ENCODE measurements around the gene TMEM181. TPM values are rescaled to one million over a fixed set of nuclear protein-coding genes. Genes with fewer than 3 reads are reported as not detected.

Gene TMEM181
- polyA plus RNA-seq, 1 donor, result 38.5 TPM

DNA sequence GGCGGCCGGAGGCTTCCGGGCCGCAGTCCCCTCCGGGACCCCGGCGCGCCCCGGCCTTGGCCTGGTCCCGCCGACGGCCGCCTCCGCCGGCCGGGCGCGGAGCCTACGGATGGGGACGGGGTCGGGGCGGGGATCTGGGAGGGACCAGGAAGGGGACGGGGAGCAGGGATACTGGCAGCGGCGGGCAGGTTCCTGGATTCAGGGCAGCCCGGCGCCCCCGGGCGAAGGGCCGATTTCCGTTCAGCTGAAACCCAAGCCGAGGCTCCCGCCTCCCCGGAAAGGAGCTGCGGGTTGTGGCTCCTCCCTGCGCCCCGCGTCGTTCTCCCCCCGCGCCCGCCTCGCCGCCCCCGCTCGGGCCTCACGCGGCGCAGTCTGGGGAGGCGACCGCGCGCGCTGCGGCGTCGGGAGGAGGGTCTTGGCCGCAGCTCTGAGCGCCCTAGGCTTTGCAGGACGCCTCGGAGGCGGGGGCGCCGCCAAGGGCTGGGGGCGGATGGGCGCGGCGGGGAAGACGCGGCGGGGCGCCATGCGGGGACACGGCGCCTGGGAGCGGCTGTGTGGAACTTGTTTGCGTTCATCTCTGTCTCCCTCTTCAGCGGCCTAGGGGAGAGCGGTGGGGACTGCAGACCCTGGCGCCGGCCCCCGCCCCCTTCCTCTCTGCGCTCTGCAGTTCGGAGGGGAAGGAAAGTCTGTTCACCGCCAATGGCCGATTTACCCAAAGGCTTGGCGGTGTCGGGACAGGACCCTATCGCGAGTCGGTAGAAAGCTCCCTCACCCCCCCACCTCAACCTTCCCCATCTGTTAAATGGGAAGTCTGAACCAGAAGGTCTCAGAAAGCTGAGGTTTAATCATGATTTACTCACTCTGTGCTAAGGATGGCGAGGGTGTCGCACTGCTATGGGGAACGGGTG lies 22.7 kb upstream of the TMEM181 start:
- Histone ChIP-seq H3K9me3 (ENCODE audit: control insufficient read depth, low read depth, low read length) (no peaks in the 10 kb centered on the region), H3K27me3 (ENCODE audit: control insufficient read depth, insufficient read depth, low read length) (peaks cover 20% of the 10 kb centered on the region), H3K27ac (ENCODE audit: low read length) (no peak overlapping the region), H3K4me1 (ENCODE audit: control insufficient read depth, insufficient read depth, low read length) (no peaks in the 10 kb centered on the region), H3K4me3 (ENCODE audit: low read length) (peak overlapping the region; percentile 50), H3K36me3 (ENCODE audit: control insufficient read depth, insufficient read depth, low read length) (no peaks in the 10 kb centered on the region)
- peak; percentile 15 to 49 for DNase-seq
- WGBS (ENCODE audit: insufficient coverage, low lambda C conversion rate), result no CpG with 5 or more reads among the region's 94 CpGs

DNA sequence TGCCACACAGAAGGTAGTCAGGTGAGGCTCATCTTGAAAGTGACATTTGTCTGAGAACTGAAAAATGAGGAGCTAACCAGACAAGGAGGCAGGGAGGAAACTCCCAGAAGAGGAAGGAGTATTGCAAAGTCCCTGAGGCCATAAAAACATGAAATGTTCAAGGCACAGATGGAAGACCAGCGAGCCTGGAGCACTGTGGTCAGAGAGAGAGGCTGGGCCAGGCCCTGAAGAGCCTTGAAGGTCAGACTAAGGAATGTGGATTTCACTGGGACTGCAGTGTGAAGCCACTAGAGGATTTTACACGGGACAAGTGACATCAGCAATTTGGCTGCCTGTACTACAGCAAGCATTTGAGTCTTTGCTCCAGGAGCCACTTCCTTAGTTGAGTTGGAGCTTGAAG lies 21.1 kb upstream of the TMEM181 start:
- no peak for DNase-seq
- H3K4me1 ChIP-seq (ENCODE audit: control insufficient read depth, insufficient read depth, low read length), result no peaks in the 10 kb centered on the region
- peaks cover 20% of the 10 kb centered on the region for H3K27me3 ChIP-seq (ENCODE audit: control insufficient read depth, insufficient read depth, low read length)
- H3K36me3 ChIP-seq (ENCODE audit: control insufficient read depth, insufficient read depth, low read length), result no peaks in the 10 kb centered on the region
- WGBS (ENCODE audit: insufficient coverage, low lambda C conversion rate), result no CpG with 5 or more reads among the region's 2 CpGs
- H3K27ac ChIP-seq (ENCODE audit: low read length), result no peak overlapping the region
- no peak overlapping the region for H3K4me3 ChIP-seq (ENCODE audit: low read length)
- no peaks in the 10 kb centered on the region for H3K9me3 ChIP-seq (ENCODE audit: control insufficient read depth, low read depth, low read length)

DNA sequence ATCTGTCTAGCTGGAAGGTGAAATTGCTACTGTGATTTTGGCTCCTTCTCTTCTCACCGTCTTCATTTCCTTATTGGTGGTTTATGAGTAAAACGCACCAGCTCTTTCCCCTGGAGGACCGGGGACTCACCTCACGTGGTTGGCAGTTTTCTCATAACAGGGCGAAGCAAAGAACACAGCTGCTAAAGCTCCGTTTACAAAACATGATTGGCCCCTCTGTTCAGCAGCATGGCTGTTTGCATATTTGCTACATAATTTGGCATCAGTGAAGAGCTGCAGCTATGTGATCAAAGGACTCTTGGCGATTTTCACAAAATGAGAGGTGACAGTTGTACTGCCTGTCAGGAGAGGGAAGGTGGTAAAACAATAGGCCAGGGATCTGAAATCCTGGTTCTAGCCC lies 20.5 kb upstream of the TMEM181 start:
- Histone ChIP-seq H3K9me3 (ENCODE audit: control insufficient read depth, low read depth, low read length) (no peaks in the 10 kb centered on the region), H3K27me3 (ENCODE audit: control insufficient read depth, insufficient read depth, low read length) (peaks cover 20% of the 10 kb centered on the region), H3K36me3 (ENCODE audit: control insufficient read depth, insufficient read depth, low read length) (no peaks in the 10 kb centered on the region), H3K4me3 (ENCODE audit: low read length) (no peak overlapping the region), H3K27ac (ENCODE audit: low read length) (no peak overlapping the region), H3K4me1 (ENCODE audit: control insufficient read depth, insufficient read depth, low read length) (no peaks in the 10 kb centered on the region)
- WGBS (ENCODE audit: insufficient coverage, low lambda C conversion rate), result no CpG with 5 or more reads among the region's 7 CpGs
- no peak for DNase-seq

DNA sequence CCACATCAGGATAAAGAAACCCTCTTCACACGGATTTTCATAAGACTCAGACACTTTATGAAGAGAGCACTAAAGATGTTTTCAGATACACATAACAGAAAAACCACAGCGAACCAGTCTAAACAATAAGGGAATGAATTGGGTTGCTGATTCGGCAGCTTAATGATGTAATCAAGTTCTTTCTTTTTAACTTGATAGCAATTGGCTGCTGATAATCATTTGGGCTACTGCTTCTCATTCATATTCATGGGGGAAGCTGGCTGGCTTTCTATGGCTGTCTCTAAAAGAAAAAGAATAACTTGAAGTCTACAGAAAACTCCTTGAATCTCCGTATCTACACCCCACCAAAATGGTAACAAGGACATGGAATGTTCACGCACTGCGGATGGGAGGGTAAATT lies 20.0 kb upstream of the TMEM181 start:
- Histone ChIP-seq H3K27ac (ENCODE audit: low read length) (no peak overlapping the region), H3K4me3 (ENCODE audit: low read length) (no peak overlapping the region), H3K36me3 (ENCODE audit: control insufficient read depth, insufficient read depth, low read length) (no peaks in the 10 kb centered on the region), H3K4me1 (ENCODE audit: control insufficient read depth, insufficient read depth, low read length) (no peaks in the 10 kb centered on the region), H3K27me3 (ENCODE audit: control insufficient read depth, insufficient read depth, low read length) (peaks cover 20% of the 10 kb centered on the region), H3K9me3 (ENCODE audit: control insufficient read depth, low read depth, low read length) (no peaks in the 10 kb centered on the region)
- WGBS (ENCODE audit: insufficient coverage, low lambda C conversion rate), result 80% methylated on average over 1 of the region's 6 CpGs
- no peak for DNase-seq

DNA sequence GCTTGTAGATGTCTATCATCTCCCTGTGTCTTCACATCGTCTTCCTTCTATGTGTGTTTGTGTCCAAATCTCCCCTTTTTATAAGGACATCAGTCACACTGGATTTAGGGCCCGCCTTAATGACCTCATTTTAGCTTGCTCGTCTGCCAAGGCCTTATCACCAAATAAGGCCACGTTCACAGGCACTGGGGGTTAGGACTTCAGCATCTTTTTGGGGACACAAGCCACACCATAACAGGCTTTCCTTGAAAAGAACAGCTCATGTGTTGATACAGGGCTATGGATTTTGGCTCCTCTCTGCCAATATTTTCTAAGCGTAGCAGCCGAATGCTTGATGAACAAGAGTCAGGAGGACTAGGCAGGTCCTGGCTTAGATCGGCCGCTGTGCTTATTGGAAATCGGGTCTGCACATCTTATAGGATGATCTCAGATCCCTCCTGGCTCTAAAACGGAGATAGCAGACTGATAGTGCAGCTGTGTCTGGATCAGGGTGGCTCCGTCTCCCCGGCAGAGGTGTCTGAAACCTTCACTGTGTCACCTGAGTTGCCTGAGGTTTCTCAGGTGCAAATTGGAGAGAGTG lies 16.2 kb upstream of the TMEM181 start:
- Histone ChIP-seq H3K4me3 (ENCODE audit: low read length) (no peak overlapping the region), H3K27ac (ENCODE audit: low read length) (no peak overlapping the region), H3K36me3 (ENCODE audit: control insufficient read depth, insufficient read depth, low read length) (no peaks in the 10 kb centered on the region), H3K4me1 (ENCODE audit: control insufficient read depth, insufficient read depth, low read length) (no peaks in the 10 kb centered on the region), H3K9me3 (ENCODE audit: control insufficient read depth, low read depth, low read length) (no peaks in the 10 kb centered on the region), H3K27me3 (ENCODE audit: control insufficient read depth, insufficient read depth, low read length) (peaks cover 6% of the 10 kb centered on the region)
- no CpG with 5 or more reads among the region's 12 CpGs for WGBS (ENCODE audit: insufficient coverage, low lambda C conversion rate)
- no peak for DNase-seq

DNA sequence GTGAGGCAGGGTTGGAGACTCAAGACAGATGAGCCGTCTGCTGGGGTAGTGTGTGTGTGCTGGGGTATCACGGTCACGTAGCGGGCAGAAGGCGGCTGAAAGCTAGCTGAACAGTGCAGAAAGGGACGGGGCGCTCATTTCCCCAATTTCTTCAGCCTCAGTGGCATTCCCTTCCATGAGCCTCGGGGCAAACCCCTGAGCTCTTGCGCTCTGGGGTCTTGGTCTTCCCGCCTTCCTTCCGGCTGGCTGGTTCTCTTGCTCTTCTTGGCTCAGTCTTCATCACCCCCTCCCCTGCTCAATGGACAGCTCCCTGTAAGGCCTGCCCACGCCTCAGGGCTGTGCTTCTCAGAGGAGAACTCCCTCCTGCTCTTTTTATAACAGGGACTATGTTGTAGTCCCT lies 15.5 kb upstream of the TMEM181 start:
- H3K9me3 ChIP-seq (ENCODE audit: control insufficient read depth, low read depth, low read length), result no peaks in the 10 kb centered on the region
- H3K27ac ChIP-seq (ENCODE audit: low read length), result no peak overlapping the region
- no peaks in the 10 kb centered on the region for H3K36me3 ChIP-seq (ENCODE audit: control insufficient read depth, insufficient read depth, low read length)
- no peaks in the 10 kb centered on the region for H3K4me1 ChIP-seq (ENCODE audit: control insufficient read depth, insufficient read depth, low read length)
- no peak for DNase-seq
- H3K4me3 ChIP-seq (ENCODE audit: low read length), result no peak overlapping the region
- H3K27me3 ChIP-seq (ENCODE audit: control insufficient read depth, insufficient read depth, low read length), result peaks cover 3% of the 10 kb centered on the region
- WGBS (ENCODE audit: insufficient coverage, low lambda C conversion rate), result 20% methylated on average over 1 of the region's 12 CpGs

DNA sequence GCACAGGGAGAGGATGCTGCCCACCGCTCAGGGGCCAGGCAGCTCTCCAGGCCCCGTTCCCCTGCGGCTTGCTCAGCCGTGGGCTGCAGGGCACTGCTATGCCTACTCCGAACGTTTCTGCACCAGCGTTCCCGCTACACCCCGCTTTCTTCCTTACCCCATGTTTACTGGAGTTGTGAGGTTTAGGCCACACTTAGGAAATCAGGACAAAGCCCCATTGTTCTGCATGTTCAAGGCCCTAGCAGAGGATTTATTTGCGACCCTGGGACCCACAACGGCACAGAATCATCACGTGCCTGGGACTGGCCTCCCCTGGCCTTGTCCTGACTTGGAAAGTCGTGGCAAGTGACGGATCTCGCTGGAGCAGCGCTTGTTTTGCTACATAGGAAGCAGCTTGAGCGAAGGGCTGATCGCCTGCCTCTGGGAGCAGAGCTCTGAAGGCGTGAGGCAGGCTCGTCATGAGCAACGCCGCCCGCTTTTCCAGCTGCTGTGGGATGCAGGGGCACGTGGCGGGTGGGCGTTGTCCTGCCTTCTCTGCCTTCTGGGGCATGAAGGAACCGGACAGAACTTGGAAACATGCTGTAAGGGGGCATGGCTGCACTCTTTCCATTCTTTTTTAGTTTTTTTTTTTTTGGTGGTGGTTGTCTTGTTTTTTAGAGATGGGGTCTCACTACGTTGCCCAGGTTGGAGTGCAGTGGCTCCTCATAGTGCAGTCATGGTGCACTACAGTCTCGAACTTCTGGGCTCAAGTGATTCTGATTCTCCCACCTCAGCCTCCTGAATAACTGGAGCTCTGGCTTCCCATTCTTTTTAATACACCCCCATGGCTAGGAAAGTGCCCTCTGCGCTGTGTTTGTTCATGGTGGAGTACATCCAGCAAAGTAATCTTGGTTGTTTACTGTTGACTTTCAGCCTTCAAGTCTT lies 14.6 kb upstream of the TMEM181 start:
- Histone ChIP-seq H3K4me1 (ENCODE audit: control insufficient read depth, insufficient read depth, low read length) (no peaks in the 10 kb centered on the region), H3K27me3 (ENCODE audit: control insufficient read depth, insufficient read depth, low read length) (peaks cover 3% of the 10 kb centered on the region), H3K27ac (ENCODE audit: low read length) (no peak overlapping the region), H3K4me3 (ENCODE audit: low read length) (no peak overlapping the region), H3K9me3 (ENCODE audit: control insufficient read depth, low read depth, low read length) (no peaks in the 10 kb centered on the region), H3K36me3 (ENCODE audit: control insufficient read depth, insufficient read depth, low read length) (no peaks in the 10 kb centered on the region)
- WGBS (ENCODE audit: insufficient coverage, low lambda C conversion rate), result 100% methylated on average over 1 of the region's 30 CpGs
- DNase-seq, result no peak

DNA sequence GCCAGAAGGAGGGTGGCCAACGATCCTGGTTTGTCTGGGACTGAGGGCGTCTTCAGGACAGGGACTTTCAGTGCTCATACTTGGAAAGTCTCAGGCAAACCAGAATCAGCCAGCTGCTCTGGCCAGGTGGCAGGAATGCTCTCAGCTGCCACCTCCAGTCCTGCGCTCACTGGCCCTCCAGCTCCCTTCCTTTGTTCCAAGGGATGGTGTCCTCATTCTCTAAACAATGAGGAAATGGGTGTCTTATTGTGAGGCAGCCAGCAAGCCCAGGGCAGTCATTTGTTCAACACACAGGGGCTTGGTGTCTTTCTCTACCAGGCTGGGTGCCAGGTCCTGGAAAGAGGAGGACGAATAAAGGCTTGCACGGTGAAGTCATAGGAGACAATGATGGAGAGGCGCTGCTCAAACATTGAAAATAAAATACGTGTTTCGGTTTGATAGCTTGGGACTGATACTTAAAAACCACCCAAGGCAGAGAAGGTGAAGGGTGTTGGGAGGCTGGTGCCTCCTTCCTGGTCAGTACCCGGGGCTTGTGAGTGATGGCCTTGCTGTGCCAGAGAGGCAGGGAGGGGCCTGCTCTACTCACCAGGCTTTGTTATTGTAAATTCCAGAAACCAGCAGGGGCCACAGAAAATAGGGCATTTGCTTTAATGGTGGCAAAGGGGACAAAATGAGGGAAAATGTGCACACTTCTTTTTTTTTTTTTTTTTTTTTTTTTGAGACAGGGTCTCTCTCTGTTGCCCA lies 11.3 kb upstream of the TMEM181 start:
- no peak overlapping the region for H3K4me3 ChIP-seq (ENCODE audit: low read length)
- no peaks in the 10 kb centered on the region for H3K9me3 ChIP-seq (ENCODE audit: control insufficient read depth, low read depth, low read length)
- WGBS (ENCODE audit: insufficient coverage, low lambda C conversion rate), result 100% methylated on average over 3 of the region's 9 CpGs
- DNase-seq, result no peak
- H3K27me3 ChIP-seq (ENCODE audit: control insufficient read depth, insufficient read depth, low read length), result peaks cover 3% of the 10 kb centered on the region
- no peaks in the 10 kb centered on the region for H3K4me1 ChIP-seq (ENCODE audit: control insufficient read depth, insufficient read depth, low read length)
- no peak overlapping the region for H3K27ac ChIP-seq (ENCODE audit: low read length)
- no peaks in the 10 kb centered on the region for H3K36me3 ChIP-seq (ENCODE audit: control insufficient read depth, insufficient read depth, low read length)

DNA sequence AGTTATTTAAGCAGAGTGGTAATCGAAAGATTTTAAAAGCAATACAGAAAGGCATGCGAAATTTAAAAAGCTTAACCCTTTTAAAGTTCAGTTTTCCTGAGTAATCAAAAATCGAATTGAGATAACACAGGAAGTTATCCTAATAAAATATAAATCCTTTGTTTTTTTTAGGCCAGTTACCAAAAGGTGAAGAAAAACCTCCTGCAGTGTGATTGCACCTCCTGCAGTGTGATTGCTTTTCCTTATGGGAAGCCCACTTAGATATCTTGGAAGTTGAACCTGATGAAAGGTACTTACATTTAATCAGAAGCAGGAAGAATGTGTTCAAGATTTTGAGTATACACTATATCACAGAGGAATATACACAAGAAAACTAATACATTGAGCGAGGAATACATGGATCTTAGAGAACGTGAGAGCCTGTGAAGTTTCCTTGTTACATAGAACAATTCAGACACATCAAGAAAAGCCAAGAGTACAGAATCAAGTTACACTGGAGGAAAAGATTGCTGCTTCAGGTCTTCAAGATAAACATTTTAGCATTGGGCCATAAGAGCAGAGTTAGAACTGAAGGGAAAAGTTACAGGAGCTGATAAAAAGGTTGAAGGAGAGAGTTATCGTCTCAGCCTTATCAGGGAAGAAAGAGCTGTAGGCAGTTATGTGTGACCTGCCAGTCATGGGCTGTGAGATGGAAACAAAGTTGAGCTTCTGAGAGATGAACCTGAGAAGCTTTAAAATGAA lies 7.7 kb upstream of the TMEM181 start:
- DNase-seq, result no peak
- Histone ChIP-seq H3K36me3 (ENCODE audit: control insufficient read depth, insufficient read depth, low read length) (no peaks in the 10 kb centered on the region), H3K27ac (ENCODE audit: low read length) (no peak overlapping the region), H3K9me3 (ENCODE audit: control insufficient read depth, low read depth, low read length) (no peaks in the 10 kb centered on the region), H3K27me3 (ENCODE audit: control insufficient read depth, insufficient read depth, low read length) (no peaks in the 10 kb centered on the region), H3K4me3 (ENCODE audit: low read length) (no peak overlapping the region), H3K4me1 (ENCODE audit: control insufficient read depth, insufficient read depth, low read length) (no peaks in the 10 kb centered on the region)
- 76% methylated on average over 3 of the region's 6 CpGs for WGBS (ENCODE audit: insufficient coverage, low lambda C conversion rate)
